Esophagus squamous epithelium (tissue), 5 donors: Measurements from ENCODE around the gene HDAC11. TPM values are rescaled to one million over a fixed set of nuclear protein-coding genes. Genes with fewer than 3 reads are reported as not detected.

Experiments
- DNase-seq: peaks from one replicate; lab custom pipeline; 2025; lab: John Stamatoyannopoulos, UW
- H3K27ac ChIP-seq, 4 donors: fragments of 200-600 bp; sonication (generic); one replicate each; pipeline ENCODE4 v1.5.1; 2016 to 2019; ENCODE audit warnings: mild to moderate bottlenecking in 1 of 4
- H3K27me3 ChIP-seq, 4 donors: fragments of 200-600 bp; sonication (generic); 1 replicate in 3 of 4; 2 replicates in 1 of 4; pipeline versions ENCODE4 v1.5.1 to v1.6.0; 2017 to 2021; ENCODE audit warnings: antibody characterized with exemption in 1 of 4
- H3K36me3 ChIP-seq, 3 donors: fragments of 200-600 bp; sonication (generic); one replicate each; pipeline ENCODE4 v1.5.1; 2016 to 2019
- H3K4me1 ChIP-seq, 3 donors: fragments of 200-600 bp; sonication (generic); one replicate each; pipeline ENCODE4 v1.5.1; 2017 to 2019
- H3K4me3 ChIP-seq, 4 donors: fragments of 200-600 bp; sonication (generic); 1 replicate in 3 of 4; 2 replicates in 1 of 4; pipeline ENCODE4 v1.5.1; 2016 to 2019; ENCODE audit warnings: mild to moderate bottlenecking in 2 of 4, moderate library complexity in 1 of 4
- H3K9me3 ChIP-seq, 3 donors: fragments of 200-600 bp; sonication (generic); one replicate each; pipeline ENCODE4 v1.5.1; 2016 to 2019
- CTCF ChIP-seq, 6 experiments: fragments of 450-650 bp in 4 of 6; fragments of 200-600 bp in 2 of 6; sonication (generic) in 2 of 6; IDR thresholded peaks; one replicate each; pipeline ENCODE4 v1.5.1; 2016 to 2019; ENCODE audit warnings: antibody characterized with exemption in 6 of 6, mild to moderate bottlenecking in 4 of 6, moderate library complexity in 4 of 6
- POLR2A ChIP-seq, 4 donors: fragments of 450-650 bp; IDR thresholded peaks; one replicate each; pipeline ENCODE4 v1.6.1; 2017; ENCODE audit warnings: antibody characterized with exemption in 4 of 4, mild to moderate bottlenecking in 4 of 4, moderate library complexity in 3 of 4
- WGBS, 2 donors: methylation state at CpG; one replicate each; pipeline ENCODE4 v1.1.5; 2018; 5-methylcytosine and 5-hydroxymethylcytosine counted together
- intact Hi-C: fragments of 100-400 bp; cut with DNase I; formaldehyde crosslinking; loops from one replicate; pipeline ENCODE4 v1.15.0; 2022
- total RNA-seq, 4 donors: library from RNA; depleted of rRNA; stranded (reverse); fragments of >200 nt; gene quantifications; one replicate each; pipeline ENCODE4 v1.1.0, GENCODE V29; 2016
- donor health status: DM: yes; HTN: yes; CAD: no.

Gene HDAC11
- total RNA-seq, 4 donors from 2014 or later: 8.1 to 25.4 (median 12.3) TPM

- intact Hi-C loops: no loop called here
- Histone ChIP-seq H3K27ac (no peak overlapping the region), H3K27me3 (no peaks in the 10 kb centered on the region), H3K9me3 (no peaks in the 10 kb centered on the region), H3K4me3 (no peak overlapping the region), H3K36me3 (peaks cover 0 to 57% (median 0%) of the 10 kb centered on the region in 3 donors), H3K4me1 (peaks cover 0 to 15% (median 10%) of the 10 kb centered on the region in 3 donors)
- DNase-seq: no peak
- TF ChIP-seq CTCF (IDR thresholded peaks at IDR 0.05): no peak
- no peak for TF ChIP-seq POLR2A (IDR thresholded peaks at IDR 0.05)
- WGBS, 2 donors: 89 to 100% methylated on average over 2 to 9 of the region's 16 CpGs
These were observed 25.3 kb downstream of the HDAC11 start for GRCh38 chr3:13505147-13506130.

GRCh38 chr3:13506239-13506638 is 26.1 kb downstream of the HDAC11 start:
- Histone ChIP-seq H3K27me3 (no peaks in the 10 kb centered on the region), H3K4me1 (peaks cover 0 to 15% (median 10%) of the 10 kb centered on the region in 3 donors), H3K27ac (no peak overlapping the region), H3K4me3 (no peak overlapping the region), H3K36me3 (peaks cover 0 to 49% (median 0%) of the 10 kb centered on the region in 3 donors), H3K9me3 (no peaks in the 10 kb centered on the region)
- intact Hi-C loops: no loop called here
- 100% methylated on average over 1 of the region's 1 CpG; no CpG with 5 or more reads in 1 of the 2 donors for WGBS, 2 donors
- no peak for DNase-seq
- TF ChIP-seq CTCF (IDR thresholded peaks at IDR 0.05) (no peak), POLR2A (IDR thresholded peaks at IDR 0.05) (no peak)

- Histone ChIP-seq H3K36me3 (peaks cover 0 to 45% (median 0%) of the 10 kb centered on the region in 3 donors), H3K4me3 (no peak overlapping the region), H3K9me3 (no peaks in the 10 kb centered on the region), H3K27me3 (no peaks in the 10 kb centered on the region), H3K4me1 (peaks cover 0 to 15% (median 10%) of the 10 kb centered on the region in 3 donors), H3K27ac (no peak overlapping the region)
- intact Hi-C loops: no loop called here
- WGBS, 2 donors: 44 to 56% methylated on average over 3 of the region's 4 CpGs
- no peak for DNase-seq
- TF ChIP-seq CTCF (IDR thresholded peaks at IDR 0.05) (no peak), POLR2A (IDR thresholded peaks at IDR 0.05) (no peak)
These were observed 26.6 kb downstream of the HDAC11 start for GRCh38 chr3:13506680-13507079.

- H3K9me3 ChIP-seq: no peaks in the 10 kb centered on the region
- H3K27me3 ChIP-seq: no peaks in the 10 kb centered on the region
- H3K36me3 ChIP-seq: peaks cover 0 to 40% (median 0%) of the 10 kb centered on the region in 3 donors
- intact Hi-C loops: no loop called here
- H3K4me3 ChIP-seq: no peak overlapping the region
- DNase-seq: no peak
- H3K27ac ChIP-seq: peak overlapping the region in 2 of 4 donors; percentile 5 to 28
- 39 to 65% methylated on average over 2 of the region's 3 CpGs for WGBS, 2 donors
- TF ChIP-seq CTCF (IDR thresholded peaks at IDR 0.05): no peak
- TF ChIP-seq POLR2A (IDR thresholded peaks at IDR 0.05): no peak
- peaks cover 0 to 15% (median 10%) of the 10 kb centered on the region in 3 donors for H3K4me1 ChIP-seq
These were observed 27.1 kb downstream of the HDAC11 start for GRCh38 chr3:13507247-13507569.
